ENCODE data around the gene OSBPL8.
"Not testable (repeated sequence)": the region's sequence is repeated elsewhere in the genome, so short reads cannot be mapped to it uniquely, and the experiment has no call there.

The OSBPL8 gene

GRCh38 chr12:76490763-76491162, 68.8 kb downstream of the OSBPL8 start:
- Histone ChIP-seq H3K27ac (ENCODE audit: low read depth, low read length) (no peak overlapping the region), H3K9me3 (ENCODE audit: low read length) (no peaks in the 10 kb centered on the region), H3K9ac (ENCODE audit: low read length) (no peak overlapping the region), H3K4me3 (ENCODE audit: low read depth in 1 of 2, low read length in 2 of 2) (no peak overlapping the region), H3K36me3 (ENCODE audit: insufficient read depth, low read length) (peaks cover 4% of the 10 kb centered on the region), H3K4me1 (ENCODE audit: insufficient read depth, low read length) (no peaks in the 10 kb centered on the region), H3K27me3 (ENCODE audit: control insufficient read depth in 1 of 2, insufficient read depth in 2 of 2, low read length in 2 of 2) (no peaks in the 10 kb centered on the region)

DNA sequence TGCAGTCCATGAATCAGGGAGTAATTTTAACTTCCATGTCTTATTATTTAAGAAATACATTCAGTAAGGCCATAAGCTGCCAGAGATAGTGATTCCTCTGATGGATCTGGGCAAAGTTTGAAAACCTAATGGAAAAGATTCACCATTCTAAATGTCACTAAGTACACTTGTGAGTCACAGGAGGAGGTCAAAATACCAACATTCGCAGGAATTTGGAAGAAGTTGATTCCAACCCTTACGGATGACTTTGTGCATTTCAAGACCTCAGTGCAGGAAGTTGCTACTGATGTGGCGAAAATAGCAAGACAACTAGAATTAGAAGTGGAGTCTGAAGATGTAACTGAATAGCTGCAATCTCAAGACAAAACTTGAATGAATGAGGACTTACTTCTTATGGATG, 69.8 kb downstream of the OSBPL8 start:
- H3K9ac ChIP-seq (ENCODE audit: low read length) = no peak overlapping the region
- no peaks in the 10 kb centered on the region for H3K9me3 ChIP-seq (ENCODE audit: low read length)
- no peak overlapping the region for H3K27ac ChIP-seq (ENCODE audit: low read depth, low read length)
- no peak overlapping the region for H3K4me3 ChIP-seq (ENCODE audit: low read depth in 1 of 2, low read length in 2 of 2)
- no peaks in the 10 kb centered on the region for H3K4me1 ChIP-seq (ENCODE audit: insufficient read depth, low read length)
- H3K27me3 ChIP-seq (ENCODE audit: control insufficient read depth in 1 of 2, insufficient read depth in 2 of 2, low read length in 2 of 2) = no peaks in the 10 kb centered on the region
- peaks cover 4% of the 10 kb centered on the region for H3K36me3 ChIP-seq (ENCODE audit: insufficient read depth, low read length)

DNA sequence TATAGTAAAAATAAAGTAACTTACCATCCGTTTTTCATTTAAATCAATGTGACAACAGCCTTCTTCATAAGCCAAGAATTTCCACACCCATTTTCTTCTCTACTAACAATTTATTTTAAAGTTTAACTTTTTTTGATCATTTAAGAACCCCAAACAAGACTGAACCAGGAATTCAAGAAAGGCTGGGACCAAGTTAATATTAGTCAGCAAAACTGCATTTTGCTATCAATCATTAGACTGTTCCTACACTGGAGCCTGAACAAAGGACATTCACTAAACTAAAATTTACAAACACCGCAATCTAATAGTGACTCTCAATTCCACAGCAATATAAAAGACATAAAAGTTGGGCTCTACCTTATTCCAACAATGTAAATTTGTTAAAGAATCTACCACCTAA, 73.6 kb downstream of the OSBPL8 start:
- Histone ChIP-seq H3K9ac (ENCODE audit: low read length) (no peak overlapping the region), H3K27me3 (ENCODE audit: control insufficient read depth in 1 of 2, insufficient read depth in 2 of 2, low read length in 2 of 2) (no peaks in the 10 kb centered on the region), H3K36me3 (ENCODE audit: insufficient read depth, low read length) (peaks cover 4% of the 10 kb centered on the region), H3K9me3 (ENCODE audit: low read length) (no peaks in the 10 kb centered on the region), H3K4me3 (ENCODE audit: low read depth in 1 of 2, low read length in 2 of 2) (no peak overlapping the region), H3K27ac (ENCODE audit: low read depth, low read length) (no peak overlapping the region), H3K4me1 (ENCODE audit: insufficient read depth, low read length) (no peaks in the 10 kb centered on the region)

GRCh38 chr12:76480796-76481195, 78.8 kb downstream of the OSBPL8 start:
- Histone ChIP-seq H3K27me3 (ENCODE audit: control insufficient read depth in 1 of 2, insufficient read depth in 2 of 2, low read length in 2 of 2) (no peaks in the 10 kb centered on the region), H3K9me3 (ENCODE audit: low read length) (no peaks in the 10 kb centered on the region), H3K36me3 (ENCODE audit: insufficient read depth, low read length) (no peaks in the 10 kb centered on the region), H3K9ac (ENCODE audit: low read length) (no peak overlapping the region), H3K27ac (ENCODE audit: low read depth, low read length) (no peak overlapping the region), H3K4me3 (ENCODE audit: low read depth in 1 of 2, low read length in 2 of 2) (no peak overlapping the region), H3K4me1 (ENCODE audit: insufficient read depth, low read length) (no peaks in the 10 kb centered on the region)

GRCh38 chr12:76478045-76478444, 81.5 kb downstream of the OSBPL8 start:
- Histone ChIP-seq H3K9ac (ENCODE audit: low read length) (no peak overlapping the region), H3K9me3 (ENCODE audit: low read length) (no peaks in the 10 kb centered on the region), H3K36me3 (ENCODE audit: insufficient read depth, low read length) (no peaks in the 10 kb centered on the region), H3K27me3 (ENCODE audit: control insufficient read depth in 1 of 2, insufficient read depth in 2 of 2, low read length in 2 of 2) (no peaks in the 10 kb centered on the region), H3K27ac (ENCODE audit: low read depth, low read length) (no peak overlapping the region), H3K4me1 (ENCODE audit: insufficient read depth, low read length) (no peaks in the 10 kb centered on the region), H3K4me3 (ENCODE audit: low read depth in 1 of 2, low read length in 2 of 2) (no peak overlapping the region)

- H3K4me1 ChIP-seq (ENCODE audit: insufficient read depth, low read length); H3K36me3 ChIP-seq (ENCODE audit: insufficient read depth, low read length); H3K27ac ChIP-seq (ENCODE audit: low read depth, low read length); H3K9ac ChIP-seq (ENCODE audit: low read length); H3K4me3 ChIP-seq (ENCODE audit: low read depth in 1 of 2, low read length in 2 of 2); H3K27me3 ChIP-seq (ENCODE audit: control insufficient read depth in 1 of 2, insufficient read depth in 2 of 2, low read length in 2 of 2); H3K9me3 ChIP-seq (ENCODE audit: low read length): not testable (repeated sequence)
Measured at GRCh38 chr12:76472862-76473261, 86.7 kb downstream of the OSBPL8 start.

- Histone ChIP-seq H3K4me1 (ENCODE audit: insufficient read depth, low read length) (peaks cover 4% of the 10 kb centered on the region), H3K9ac (ENCODE audit: low read length) (no peak overlapping the region), H3K27me3 (ENCODE audit: control insufficient read depth in 1 of 2, insufficient read depth in 2 of 2, low read length in 2 of 2) (no peaks in the 10 kb centered on the region), H3K4me3 (ENCODE audit: low read depth in 1 of 2, low read length in 2 of 2) (no peak overlapping the region), H3K27ac (ENCODE audit: low read depth, low read length) (no peak overlapping the region), H3K9me3 (ENCODE audit: low read length) (no peaks in the 10 kb centered on the region), H3K36me3 (ENCODE audit: insufficient read depth, low read length) (no peaks in the 10 kb centered on the region)
Measured at GRCh38 chr12:76471579-76471978, 88.0 kb downstream of the OSBPL8 start.

GRCh38 chr12:76470028-76470939, 89.3 kb downstream of the OSBPL8 start:
- Histone ChIP-seq H3K9ac (ENCODE audit: low read length) (no peak overlapping the region), H3K4me1 (ENCODE audit: insufficient read depth, low read length) (peaks cover 4% of the 10 kb centered on the region), H3K27ac (ENCODE audit: low read depth, low read length) (no peak overlapping the region), H3K36me3 (ENCODE audit: insufficient read depth, low read length) (no peaks in the 10 kb centered on the region), H3K9me3 (ENCODE audit: low read length) (no peaks in the 10 kb centered on the region), H3K27me3 (ENCODE audit: control insufficient read depth in 1 of 2, insufficient read depth in 2 of 2, low read length in 2 of 2) (no peaks in the 10 kb centered on the region), H3K4me3 (ENCODE audit: low read depth in 1 of 2, low read length in 2 of 2) (no peak overlapping the region)

- no peak overlapping the region for H3K4me3 ChIP-seq (ENCODE audit: low read depth in 1 of 2, low read length in 2 of 2)
- no peak overlapping the region for H3K27ac ChIP-seq (ENCODE audit: low read depth, low read length)
- H3K9ac ChIP-seq (ENCODE audit: low read length) = no peak overlapping the region
- peaks cover 6% of the 10 kb centered on the region for H3K4me1 ChIP-seq (ENCODE audit: insufficient read depth, low read length)
- no peaks in the 10 kb centered on the region for H3K36me3 ChIP-seq (ENCODE audit: insufficient read depth, low read length)
- no peaks in the 10 kb centered on the region for H3K27me3 ChIP-seq (ENCODE audit: control insufficient read depth in 1 of 2, insufficient read depth in 2 of 2, low read length in 2 of 2)
- H3K9me3 ChIP-seq (ENCODE audit: low read length) = no peaks in the 10 kb centered on the region
Measured at GRCh38 chr12:76464631-76465166, 94.9 kb downstream of the OSBPL8 start.

GRCh38 chr12:76462668-76463224, 96.8 kb downstream of the OSBPL8 start:
- H3K27ac ChIP-seq (ENCODE audit: low read depth, low read length) = no peak overlapping the region
- no peak overlapping the region for H3K9ac ChIP-seq (ENCODE audit: low read length)
- no peak overlapping the region for H3K4me3 ChIP-seq (ENCODE audit: low read depth in 1 of 2, low read length in 2 of 2)
- no peaks in the 10 kb centered on the region for H3K27me3 ChIP-seq (ENCODE audit: control insufficient read depth in 1 of 2, insufficient read depth in 2 of 2, low read length in 2 of 2)
- peaks cover 6% of the 10 kb centered on the region for H3K4me1 ChIP-seq (ENCODE audit: insufficient read depth, low read length)
- H3K9me3 ChIP-seq (ENCODE audit: low read length) = no peaks in the 10 kb centered on the region
- H3K36me3 ChIP-seq (ENCODE audit: insufficient read depth, low read length) = no peaks in the 10 kb centered on the region

DNA sequence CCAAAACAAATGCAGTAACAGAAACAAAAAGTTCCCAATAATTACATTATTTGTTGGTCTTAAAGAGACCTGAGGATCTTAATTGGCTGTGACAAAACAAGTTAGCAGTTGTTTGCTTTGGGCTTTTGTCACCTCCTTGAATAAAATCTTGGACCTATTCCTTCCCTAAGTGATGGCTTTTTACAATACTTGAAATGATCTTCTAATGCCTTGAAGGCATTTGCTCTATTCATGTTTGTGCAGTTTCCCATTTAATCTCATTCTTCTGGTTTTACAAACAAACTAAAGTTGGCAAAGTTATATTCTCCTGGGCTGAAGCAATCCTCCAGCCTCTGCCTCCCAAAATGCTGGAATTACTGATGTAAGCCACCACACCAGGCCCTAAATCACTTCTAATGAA, 98.8 kb downstream of the OSBPL8 start:
- no peaks in the 10 kb centered on the region for H3K9me3 ChIP-seq (ENCODE audit: low read length)
- no peak overlapping the region for H3K9ac ChIP-seq (ENCODE audit: low read length)
- H3K4me1 ChIP-seq (ENCODE audit: insufficient read depth, low read length) = peaks cover 6% of the 10 kb centered on the region
- no peaks in the 10 kb centered on the region for H3K27me3 ChIP-seq (ENCODE audit: control insufficient read depth in 1 of 2, insufficient read depth in 2 of 2, low read length in 2 of 2)
- no peak overlapping the region for H3K27ac ChIP-seq (ENCODE audit: low read depth, low read length)
- H3K36me3 ChIP-seq (ENCODE audit: insufficient read depth, low read length) = no peaks in the 10 kb centered on the region
- no peak overlapping the region for H3K4me3 ChIP-seq (ENCODE audit: low read depth in 1 of 2, low read length in 2 of 2)
